GM23248 (cell line): Measurements from ENCODE around the gene RASA3.

ENCODE experiments used
- EZH2 ChIP-seq: fragments of 200-600 bp; sonication (generic); IDR thresholded peaks from 2 replicates; pipeline ENCODE4 v1.6.1; 2018; ENCODE audit warnings: antibody characterized with exemption, mild to moderate bottlenecking; ENCODE audit not compliant: insufficient read depth, poor library complexity, severe bottlenecking
- EZH2phosphoT487 ChIP-seq: fragments of 200-600 bp; sonication (generic); IDR thresholded peaks from 2 replicates; pipeline ENCODE4 v1.6.1; 2018; ENCODE audit warnings: antibody characterized with exemption, moderate library complexity, mild to moderate bottlenecking, low read depth; ENCODE audit not compliant: insufficient read depth

DNA sequence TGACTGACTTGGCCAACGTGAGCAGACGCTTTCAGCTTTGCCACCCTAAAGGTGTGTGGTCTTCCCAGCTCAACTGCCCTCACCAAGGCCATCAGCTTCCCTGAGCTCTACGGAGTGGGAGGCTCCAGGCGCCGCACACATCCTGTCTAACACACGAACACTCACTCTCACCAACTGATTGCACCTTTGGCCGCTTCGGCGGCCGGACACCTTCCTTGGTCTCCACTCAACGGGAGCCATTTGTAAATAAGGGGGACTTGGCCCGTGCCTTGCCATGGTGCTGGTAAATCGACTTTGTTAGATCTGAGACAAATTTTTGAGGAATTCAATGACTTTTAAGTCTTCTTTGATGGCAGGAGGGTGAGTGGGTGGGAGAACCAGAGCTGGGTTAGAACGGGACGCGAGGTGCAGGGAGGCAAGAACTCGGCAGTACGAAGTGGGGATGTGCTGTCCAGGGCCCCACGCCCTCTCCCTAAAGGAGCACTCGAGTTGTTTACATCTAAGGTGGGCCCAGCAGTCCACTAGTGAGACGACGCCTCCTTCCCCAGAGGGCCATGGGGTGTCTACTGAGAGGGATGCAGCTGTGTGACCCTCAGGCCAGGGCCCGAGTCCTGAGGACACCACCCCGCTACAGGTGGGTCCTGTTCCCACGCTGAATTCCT lies 163.0 kb downstream of the RASA3 start:
- TF ChIP-seq EZH2 (no peak), EZH2phosphoT487 (no peak)
